IPS-18c (cell line): Measurements from ENCODE around the gene ZNF718.
"Not testable (repeated sequence)": the region's sequence is repeated elsewhere in the genome, so short reads cannot be mapped to it uniquely, and the experiment has no call there.

ENCODE experiments used
- H3K4me3 ChIP-seq: 2 replicates; pipeline ENCODE4 v1.7.0; 2013; ENCODE audit warnings: low read depth, mild to moderate bottlenecking, low read length, moderate library complexity; ENCODE audit not compliant: insufficient read depth
- H3K9me3 ChIP-seq: one replicate; pipeline ENCODE4 v1.6.1; 2013; ENCODE audit warnings: mild to moderate bottlenecking, low read length, moderate library complexity; ENCODE audit not compliant: control insufficient read depth, insufficient read depth

Gene ZNF718

DNA sequence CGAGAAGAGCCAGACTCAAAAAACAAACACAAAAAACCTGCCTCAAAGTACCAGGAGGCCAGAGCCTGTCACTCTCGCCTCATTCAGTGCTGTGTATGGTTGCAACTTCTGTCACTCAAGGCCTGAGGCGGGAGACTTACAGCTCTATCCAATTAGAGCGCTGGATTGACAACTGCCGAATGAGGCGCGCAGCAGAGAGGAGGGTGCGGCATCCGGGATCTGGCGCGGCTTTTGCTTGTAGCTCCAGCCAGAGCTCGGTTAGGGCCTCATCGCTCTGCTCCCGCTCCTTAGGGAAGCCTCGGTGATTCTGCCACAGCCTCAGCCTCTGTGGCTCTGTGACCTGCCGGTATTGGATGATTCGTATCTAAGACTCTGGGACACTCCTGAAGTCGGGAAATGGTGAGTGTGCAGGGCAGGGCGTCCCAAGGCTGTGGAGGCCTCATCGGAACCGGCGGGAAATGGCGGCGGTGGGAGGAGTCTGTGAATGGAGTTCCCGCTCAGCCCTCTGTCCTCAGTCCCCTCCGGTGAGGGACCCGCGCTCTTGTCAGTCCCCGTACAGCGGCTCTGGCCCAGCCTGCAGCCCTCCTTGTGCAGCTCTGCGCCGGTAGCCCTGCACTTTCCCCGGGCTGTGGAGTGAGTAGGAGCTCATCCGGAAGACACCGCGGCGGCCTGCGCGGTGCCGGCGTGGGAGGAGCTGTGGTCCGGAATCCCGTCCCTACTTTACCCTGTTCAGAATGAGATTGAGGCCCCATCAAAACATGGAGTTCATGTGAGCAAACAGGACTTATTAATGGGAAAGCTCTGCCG, at the start of gene ZNF718:
TSS of gene ZNF718 (plus strand) at position 227 of the 807 bp plus-strand sequence. CDS start at position 397, 170 bp downstream.
- Histone ChIP-seq H3K9me3 (no peaks in the 10 kb centered on the region), H3K4me3 (peak within 1 kb of the TSS; percentile 100)

DNA sequence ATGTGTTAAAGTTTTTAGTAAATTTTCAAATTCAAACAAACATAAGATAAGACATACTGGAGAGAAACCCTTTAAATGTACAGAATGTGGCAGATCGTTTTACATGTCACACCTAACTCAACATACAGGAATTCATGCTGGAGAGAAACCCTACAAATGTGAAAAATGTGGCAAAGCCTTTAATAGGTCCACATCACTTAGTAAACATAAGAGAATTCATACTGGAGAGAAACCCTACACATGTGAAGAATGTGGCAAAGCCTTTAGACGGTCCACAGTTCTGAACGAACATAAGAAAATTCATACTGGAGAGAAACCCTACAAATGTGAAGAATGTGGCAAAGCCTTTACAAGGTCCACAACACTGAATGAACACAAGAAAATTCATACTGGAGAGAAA, 38.4 kb upstream of the ZNF718 start:
- H3K9me3 ChIP-seq = peaks cover 15% of the 10 kb centered on the region

DNA sequence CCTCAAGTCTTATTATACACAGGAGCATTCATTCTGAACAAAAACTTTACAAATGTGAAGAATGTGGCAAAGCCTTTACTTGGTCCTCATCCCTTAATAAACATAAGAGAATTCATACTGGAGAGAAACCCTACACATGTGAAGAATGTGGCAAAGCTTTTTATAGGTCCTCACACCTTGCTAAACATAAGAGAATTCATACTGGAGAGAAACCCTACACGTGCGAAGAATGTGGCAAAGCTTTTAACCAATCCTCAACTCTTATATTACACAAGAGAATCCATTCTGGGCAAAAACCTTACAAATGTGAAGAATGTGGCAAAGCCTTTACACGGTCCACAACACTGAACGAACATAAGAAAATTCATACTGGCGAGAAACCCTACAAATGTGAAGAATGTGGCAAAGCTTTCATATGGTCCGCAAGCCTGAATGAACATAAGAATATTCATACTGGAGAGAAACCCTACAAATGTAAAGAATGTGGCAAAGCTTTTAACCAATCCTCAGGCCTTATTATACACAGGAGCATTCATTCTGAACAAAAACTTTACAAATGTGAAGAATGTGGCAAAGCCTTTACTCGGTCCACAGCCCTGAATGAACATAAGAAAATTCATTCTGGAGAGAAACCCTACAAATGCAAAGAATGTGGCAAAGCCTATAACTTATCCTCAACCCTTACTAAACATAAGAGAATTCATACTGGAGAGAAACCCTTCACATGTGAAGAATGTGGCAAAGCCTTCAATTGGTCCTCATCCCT, 37.6 kb upstream of the ZNF718 start:
- not testable (repeated sequence) for H3K4me3 ChIP-seq
- peaks cover 13% of the 10 kb centered on the region for H3K9me3 ChIP-seq

More for the DNA sequence above, 38.4 kb upstream of the ZNF718 start:
- no peak overlapping the region for H3K4me3 ChIP-seq

DNA sequence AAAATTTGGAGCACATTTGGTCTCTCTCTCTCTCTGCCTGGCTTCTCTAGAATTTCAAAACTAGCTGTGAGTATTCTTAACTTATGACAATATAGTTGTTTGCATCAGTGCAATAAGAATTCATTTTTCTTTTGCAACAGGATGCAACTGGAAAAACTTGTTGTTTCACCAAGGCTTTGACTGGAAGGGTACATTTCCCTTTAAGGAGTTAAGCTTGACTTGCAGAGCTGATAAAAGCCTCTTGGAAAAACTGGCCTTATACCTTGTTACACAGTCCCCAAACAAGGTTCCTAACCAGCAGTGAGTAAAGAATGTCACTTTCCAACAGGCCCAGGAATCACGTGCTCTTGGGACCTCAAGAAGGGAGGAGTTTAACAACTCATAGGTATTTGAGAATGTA, 25.9 kb upstream of the ZNF718 start:
- Histone ChIP-seq H3K9me3 (peaks cover 25% of the 10 kb centered on the region), H3K4me3 (no peak overlapping the region)

DNA sequence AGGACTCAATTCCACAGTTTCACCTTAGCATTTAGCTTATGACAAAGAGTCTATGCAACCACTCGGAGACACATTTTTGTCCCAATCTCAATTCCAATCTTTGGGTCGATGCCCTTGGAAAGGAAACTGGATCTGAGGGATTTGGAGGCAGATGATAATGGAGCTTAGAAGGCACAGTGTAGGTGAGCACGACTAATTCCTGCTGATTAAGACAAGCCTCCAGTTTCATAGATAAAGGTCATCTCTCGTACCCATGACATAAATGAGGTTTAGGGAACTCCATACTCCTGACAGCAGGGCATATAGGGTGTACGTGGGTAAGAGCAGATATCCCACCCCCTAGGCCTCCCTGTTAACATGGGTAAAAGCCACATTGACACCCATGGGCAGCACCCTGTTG, 24.4 kb upstream of the ZNF718 start:
- H3K4me3 ChIP-seq = no peak overlapping the region
- H3K9me3 ChIP-seq = peaks cover 25% of the 10 kb centered on the region

DNA sequence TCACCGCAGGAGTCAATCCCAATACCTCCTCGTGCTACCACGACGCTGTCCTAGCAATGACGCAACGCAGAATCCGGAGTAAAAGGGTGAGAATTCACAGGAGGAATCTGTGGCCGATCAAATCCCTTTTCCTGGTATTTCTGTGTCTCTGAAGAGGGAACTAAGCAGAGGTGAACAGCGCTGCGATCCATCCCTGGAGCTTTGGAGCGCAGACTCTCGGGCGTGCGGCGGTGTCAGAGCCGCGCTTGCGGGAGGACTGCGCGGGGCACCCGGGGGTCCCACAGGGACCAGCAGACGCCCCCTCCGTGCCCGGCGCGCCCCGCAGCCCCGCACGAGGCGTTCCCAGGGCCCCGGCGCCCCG, 17.2 kb upstream of the ZNF718 start:
- peak overlapping the region; percentile 50; the same call in 1 of the 2 replicates for H3K4me3 ChIP-seq
- peaks cover 14% of the 10 kb centered on the region for H3K9me3 ChIP-seq

DNA sequence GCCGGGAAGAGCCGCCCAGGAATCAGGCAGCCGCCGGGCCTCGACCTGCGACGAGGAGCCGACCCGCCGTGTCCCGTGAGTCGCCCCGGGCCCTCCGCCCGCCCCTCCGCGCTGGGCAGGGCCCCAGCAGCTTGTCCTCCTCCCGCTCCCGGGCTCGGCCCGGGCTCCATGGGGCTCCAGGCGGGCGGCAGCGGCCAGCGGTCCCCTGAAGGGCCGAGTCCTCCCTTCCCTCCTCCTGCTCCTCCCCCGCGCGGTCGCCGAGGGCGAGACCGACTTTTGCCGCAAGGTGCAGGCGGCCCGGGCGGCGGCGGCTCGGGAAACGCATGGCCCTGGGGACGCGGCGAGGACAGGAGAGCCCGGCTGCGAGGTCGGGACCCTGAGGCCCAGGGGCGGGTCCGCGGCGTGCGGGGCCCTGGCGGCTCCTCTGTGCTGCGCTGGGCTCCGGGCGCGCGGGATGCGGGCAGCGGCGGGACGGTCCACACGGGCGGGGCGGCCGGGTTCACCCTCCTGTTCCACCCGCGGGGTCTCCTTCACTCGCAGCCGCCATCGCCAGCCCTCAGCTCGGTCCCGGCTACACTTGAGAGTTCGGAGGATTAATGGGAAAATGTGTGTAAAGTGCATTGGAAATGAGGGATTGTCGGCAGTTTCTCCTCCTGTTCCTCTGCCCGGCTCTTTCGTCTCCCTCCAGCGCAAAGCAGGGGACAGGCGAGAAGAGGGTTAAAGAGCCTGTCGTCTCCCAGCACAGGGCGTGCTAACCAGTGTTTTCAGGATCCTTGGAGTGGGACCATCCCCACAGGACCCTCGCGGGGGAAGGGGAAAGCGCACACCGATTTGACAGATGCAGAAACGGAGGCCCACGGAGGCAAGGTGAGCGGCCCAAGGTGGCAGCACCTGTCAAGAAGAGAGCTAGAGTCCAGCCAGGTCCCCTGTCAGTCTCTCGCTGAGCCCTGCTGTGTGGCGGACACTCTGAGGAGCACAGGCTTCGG, 16.6 kb upstream of the ZNF718 start:
- peaks cover 9% of the 10 kb centered on the region for H3K9me3 ChIP-seq
- peak overlapping the region; percentile 50 for H3K4me3 ChIP-seq

DNA sequence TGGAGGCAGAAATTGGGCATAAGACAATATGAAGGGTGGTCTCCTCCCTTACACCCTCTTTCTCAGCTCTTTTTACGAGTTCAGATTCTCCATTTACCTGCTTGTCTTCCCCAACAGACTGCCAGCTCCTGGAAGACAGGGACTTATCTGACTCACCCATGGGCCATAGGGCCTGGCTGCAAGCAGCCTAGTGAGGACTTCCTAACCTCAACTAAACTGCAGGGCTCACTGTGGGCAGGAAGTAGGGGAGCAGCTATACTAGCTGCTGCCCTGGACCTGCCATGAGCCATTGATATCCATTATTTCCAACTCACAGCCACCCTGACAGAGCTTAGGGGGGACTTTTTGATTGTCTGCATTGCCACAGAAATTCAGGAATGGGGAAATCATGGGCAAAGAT, 11.5 kb upstream of the ZNF718 start:
- Histone ChIP-seq H3K4me3 (no peak overlapping the region), H3K9me3 (peaks cover 3% of the 10 kb centered on the region)

DNA sequence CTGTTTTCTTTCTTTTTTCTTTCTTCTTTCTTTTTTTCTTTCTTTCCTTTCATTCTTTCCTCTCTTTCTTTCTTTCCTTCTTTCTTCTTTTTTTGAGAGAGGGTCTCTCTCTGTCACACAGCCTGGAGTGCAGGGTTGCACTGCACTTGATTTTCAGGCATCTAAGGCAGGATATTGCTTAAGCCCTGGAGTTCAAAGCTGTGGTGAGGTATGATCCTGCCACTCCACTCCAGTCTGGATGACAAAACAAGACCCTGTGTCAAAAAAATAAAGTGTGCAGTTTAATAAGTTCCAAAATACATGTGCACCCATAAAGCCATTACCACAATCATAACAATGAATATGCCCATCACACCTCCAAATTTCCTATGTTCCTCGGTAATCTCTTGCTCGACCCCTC, 10.6 kb upstream of the ZNF718 start:
- no peak overlapping the region for H3K4me3 ChIP-seq
- peaks cover 2% of the 10 kb centered on the region for H3K9me3 ChIP-seq

DNA sequence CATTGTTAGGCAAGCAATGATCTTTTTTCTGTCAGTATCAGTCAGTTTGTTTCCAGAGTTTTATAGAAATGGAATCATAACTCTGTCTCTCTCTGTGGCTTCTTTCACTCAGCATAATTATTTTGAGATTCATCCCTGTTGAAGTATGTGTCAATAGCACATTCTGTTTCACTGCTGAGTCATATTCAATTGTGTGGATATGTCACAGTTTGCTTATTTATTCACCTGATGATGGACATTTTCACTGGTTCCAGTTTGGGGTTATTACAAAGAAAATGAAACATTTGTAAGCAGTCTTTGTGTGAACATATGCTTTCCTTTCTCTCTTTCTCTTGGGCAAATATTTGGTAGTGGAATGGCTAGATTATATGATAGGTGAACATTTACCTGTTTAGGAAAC, 10.2 kb upstream of the ZNF718 start:
- Histone ChIP-seq H3K4me3 (no peak overlapping the region), H3K9me3 (peaks cover 2% of the 10 kb centered on the region)

DNA sequence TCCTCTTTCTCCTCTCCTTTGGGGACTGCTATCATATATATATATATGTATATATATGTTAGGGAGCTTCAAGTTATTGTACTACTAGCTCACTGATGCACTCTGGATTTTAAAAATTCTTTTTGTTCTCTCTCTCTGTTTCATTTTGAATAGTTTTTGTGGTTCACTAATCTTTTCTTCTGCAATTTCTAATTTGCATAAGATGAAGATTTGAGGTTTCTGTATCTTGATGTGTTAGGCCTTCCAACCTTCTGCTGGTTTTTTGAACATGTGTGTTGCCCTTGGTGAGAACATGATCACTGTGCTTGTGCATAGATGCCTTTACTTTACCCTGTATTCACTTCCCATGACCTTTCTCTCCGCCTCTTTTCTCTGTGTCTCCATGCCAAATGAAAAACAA, 7.8 kb upstream of the ZNF718 start:
- H3K9me3 ChIP-seq = peaks cover 2% of the 10 kb centered on the region
- H3K4me3 ChIP-seq = no peak overlapping the region

DNA sequence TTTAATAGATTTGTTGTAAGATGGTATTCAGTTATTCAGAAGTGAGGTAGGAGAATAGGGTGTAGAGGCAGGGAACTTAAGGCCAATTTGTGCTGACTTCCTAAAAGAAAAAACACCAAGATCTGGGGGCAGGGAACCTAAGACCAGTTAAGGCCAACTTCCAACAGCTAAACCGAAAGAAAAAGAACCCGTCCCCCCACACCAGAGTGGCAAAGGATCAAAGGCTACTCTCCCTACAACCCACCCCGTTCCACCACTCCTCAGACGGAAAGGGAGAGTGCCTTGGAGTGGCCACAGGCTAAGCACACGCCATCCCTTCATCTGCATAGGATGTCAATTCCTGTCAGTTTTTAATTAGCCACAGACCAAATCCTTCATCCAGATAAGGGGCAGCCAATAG, 3.7 kb upstream of the ZNF718 start:
- H3K9me3 ChIP-seq = no peaks in the 10 kb centered on the region
- no peak overlapping the region for H3K4me3 ChIP-seq

DNA sequence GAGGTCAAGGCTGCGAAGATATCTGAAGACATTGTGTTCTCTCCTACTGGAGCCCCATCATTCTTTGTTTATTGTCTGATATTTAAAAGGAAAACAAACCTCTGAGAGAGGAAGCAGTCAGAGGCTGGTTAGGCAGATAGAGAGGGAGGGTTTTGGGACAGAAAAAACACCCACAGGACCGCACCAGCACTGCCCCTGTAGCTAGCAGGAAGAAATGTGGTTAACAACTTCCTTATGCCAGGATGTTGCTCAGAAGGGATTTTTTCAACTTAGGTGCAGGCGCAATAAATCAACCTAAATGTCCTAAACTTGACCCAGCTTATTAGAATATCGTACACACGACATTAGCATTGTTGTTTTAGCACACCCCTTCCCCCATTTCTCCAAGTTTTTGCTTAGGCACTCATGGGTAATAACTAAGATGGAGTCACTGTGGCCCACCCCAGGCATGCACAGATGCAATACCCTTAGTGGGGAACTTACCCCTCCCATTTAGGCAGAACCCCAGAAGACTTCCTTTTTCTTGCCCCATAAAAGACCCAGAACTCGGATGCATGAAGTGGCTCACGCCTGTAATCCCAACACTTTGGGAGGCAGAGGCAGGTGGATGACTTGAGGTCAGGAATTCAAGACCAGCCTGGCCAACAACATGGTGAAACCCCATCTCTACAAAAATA, 2.8 kb upstream of the ZNF718 start:
- no peak overlapping the region for H3K4me3 ChIP-seq
- H3K9me3 ChIP-seq = no peaks in the 10 kb centered on the region

DNA sequence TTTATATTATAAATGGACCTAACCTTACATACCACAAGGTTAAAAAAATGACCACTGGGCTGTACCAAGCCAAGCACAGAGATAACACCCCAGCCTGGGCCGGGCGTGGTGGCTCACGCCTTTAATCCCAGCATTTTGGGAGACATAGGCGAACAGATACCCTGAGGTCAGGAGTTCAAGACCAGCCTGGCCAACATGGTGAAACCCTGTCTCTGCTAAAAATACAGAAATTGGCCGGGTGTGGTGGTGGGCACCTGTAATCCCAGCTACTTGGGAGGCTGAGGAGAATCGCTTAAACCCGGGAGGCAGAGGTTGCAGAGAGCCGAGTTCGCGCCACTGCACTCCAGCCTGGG, 403 bp upstream of the ZNF718 start:
- H3K9me3 ChIP-seq = not testable (repeated sequence)
- H3K4me3 ChIP-seq = peak overlapping the region; percentile 16; the same call in 1 of the 2 replicates

DNA sequence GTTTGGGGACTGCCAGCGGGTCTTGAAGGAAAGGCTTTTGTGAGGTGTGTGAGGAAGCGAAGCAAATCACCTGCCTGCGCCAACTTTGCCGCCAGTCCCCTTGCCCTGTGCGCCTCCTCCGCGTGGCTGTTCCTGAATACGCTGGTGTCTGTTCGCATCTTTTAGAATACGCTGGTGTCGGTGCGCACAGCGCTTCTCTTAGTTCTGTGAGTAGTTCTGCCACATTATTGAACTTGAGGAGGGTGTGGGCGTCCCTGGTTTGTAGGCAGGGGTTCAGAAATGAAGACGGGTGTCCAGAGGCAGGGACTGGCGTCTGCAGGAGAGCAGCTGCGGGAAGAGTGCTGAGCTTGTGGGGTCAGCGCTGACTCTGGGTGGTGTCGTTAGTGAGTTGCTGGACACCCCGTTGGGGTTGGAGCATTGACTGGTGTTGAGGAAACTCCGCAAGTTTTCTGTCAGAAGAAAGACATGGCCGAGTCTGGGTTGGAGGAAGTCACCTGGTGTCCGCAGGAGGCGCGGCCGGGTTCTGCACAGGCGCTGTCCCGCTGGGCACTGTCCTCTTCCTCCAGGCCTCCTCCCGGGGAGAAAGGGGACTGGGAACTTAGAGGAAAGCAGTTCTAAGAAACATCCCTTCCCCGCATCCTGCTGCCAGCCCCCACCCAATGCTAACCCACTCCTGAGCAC, 930 bp downstream of the ZNF718 start:
- Histone ChIP-seq H3K9me3 (no peaks in the 10 kb centered on the region), H3K4me3 (peak overlapping the region; percentile 100)

DNA sequence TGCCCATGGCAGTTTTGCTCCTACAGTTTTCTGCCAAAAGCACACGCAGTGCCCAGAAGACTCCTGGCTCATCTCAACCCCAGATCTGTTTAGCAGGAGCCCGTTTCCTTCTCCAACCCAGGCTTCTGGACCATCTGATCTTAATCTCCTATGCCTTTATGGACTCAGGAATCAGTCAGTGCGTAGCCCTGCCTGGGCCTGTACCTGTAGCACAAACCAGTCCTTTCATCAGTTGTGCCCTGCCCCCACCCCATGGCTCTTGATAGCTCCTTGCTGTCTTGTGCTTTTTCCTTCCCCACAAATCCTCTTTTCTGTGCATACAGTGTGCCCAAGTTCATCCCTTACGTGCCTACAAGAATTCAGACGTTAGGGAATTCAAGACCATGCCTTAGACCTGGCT, 1.5 kb downstream of the ZNF718 start:
- H3K9me3 ChIP-seq = no peaks in the 10 kb centered on the region
- peak overlapping the region; percentile 100 for H3K4me3 ChIP-seq
